ENCODE data around the gene UBE2J2. TPM values are rescaled to one million over a fixed set of nuclear protein-coding genes. Genes with fewer than 3 reads are reported as not detected.

The UBE2J2 gene
- total RNA-seq, 2 donors from 2014 or later = 27.5 to 33.5 TPM

DNA sequence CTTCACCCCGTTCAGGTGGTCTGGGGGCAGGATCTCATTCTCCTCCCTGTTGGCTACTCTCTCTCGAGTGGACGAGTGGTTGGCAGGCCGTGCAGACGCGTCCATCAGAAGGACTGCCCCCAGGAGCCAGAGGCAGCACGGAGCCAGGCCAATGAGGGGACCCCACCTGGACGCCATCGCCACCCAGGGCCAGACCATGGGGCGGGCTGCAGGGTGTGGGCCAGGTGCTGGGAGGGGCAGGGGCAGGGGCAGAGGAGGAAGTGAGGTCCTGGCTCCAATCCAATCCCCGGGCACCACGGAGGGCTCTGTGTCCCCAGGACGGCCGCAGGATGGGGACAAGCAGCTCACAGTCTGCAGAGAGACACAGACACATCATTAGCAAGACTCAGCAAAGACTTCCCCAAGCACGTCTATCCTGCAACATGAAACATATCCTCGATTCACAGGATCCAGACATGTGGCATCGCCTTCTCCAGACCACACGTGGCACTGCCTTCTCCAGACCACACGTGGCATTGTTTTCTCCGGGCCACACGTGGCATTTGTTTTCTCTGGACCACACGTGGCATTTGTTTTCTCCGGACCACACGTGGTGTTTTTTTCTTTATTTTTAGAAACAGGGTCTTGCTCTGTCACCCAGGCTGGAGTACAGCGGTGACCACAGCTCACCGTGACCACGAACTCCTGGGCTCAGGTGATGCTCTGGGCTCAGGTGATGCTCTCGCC lies 44.9 kb downstream of the UBE2J2 start:
- DNase-seq (ENCODE audit: low spot score) = no peak
- Histone ChIP-seq H3K36me3 (peaks cover 29% of the 10 kb centered on the region), H3K4me3 (no peak overlapping the region), H3K27ac (no peak overlapping the region), H3K27me3 (no peaks in the 10 kb centered on the region), H3K9me3 (no peaks in the 10 kb centered on the region), H3K4me1 (peaks cover 0 to 54% of the 10 kb centered on the region in 2 donors)
- TF ChIP-seq, protein P1, sequence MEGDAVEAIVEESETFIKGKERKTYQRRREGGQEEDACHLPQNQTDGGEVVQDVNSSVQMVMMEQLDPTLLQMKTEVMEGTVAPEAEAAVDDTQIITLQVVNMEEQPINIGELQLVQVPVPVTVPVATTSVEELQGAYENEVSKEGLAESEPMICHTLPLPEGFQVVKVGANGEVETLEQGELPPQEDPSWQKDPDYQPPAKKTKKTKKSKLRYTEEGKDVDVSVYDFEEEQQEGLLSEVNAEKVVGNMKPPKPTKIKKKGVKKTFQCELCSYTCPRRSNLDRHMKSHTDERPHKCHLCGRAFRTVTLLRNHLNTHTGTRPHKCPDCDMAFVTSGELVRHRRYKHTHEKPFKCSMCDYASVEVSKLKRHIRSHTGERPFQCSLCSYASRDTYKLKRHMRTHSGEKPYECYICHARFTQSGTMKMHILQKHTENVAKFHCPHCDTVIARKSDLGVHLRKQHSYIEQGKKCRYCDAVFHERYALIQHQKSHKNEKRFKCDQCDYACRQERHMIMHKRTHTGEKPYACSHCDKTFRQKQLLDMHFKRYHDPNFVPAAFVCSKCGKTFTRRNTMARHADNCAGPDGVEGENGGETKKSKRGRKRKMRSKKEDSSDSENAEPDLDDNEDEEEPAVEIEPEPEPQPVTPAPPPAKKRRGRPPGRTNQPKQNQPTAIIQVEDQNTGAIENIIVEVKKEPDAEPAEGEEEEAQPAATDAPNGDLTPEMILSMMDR (IDR thresholded peaks at IDR 0.05) = no peak

DNA sequence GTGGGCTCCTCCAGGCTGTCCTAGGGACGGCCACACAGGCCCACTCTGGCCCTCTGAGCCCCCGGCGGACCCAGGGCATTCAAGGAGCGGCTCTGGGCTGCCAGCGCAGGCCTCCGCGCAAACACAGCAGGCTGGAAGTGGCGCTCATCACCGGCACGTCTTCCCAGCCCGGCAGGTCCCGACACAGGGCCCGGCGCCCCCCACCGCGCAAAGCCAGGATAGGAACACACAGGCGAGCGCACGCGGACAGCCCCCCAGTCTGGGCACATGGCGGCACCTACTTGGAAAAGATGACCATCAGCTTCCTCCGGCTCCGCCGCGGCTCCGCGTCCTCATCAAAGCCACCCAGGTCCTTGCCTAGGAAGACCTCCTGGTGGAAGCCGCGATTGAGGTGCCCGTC lies 45.5 kb downstream of the UBE2J2 start:
- TF ChIP-seq, protein P1 (IDR thresholded peaks at IDR 0.05) = no peak
- Histone ChIP-seq H3K27me3 (no peaks in the 10 kb centered on the region), H3K4me3 (no peak overlapping the region), H3K36me3 (peaks cover 35% of the 10 kb centered on the region), H3K27ac (no peak overlapping the region), H3K9me3 (no peaks in the 10 kb centered on the region), H3K4me1 (peaks cover 0 to 51% of the 10 kb centered on the region in 2 donors)
- DNase-seq (ENCODE audit: low spot score) = no peak

DNA sequence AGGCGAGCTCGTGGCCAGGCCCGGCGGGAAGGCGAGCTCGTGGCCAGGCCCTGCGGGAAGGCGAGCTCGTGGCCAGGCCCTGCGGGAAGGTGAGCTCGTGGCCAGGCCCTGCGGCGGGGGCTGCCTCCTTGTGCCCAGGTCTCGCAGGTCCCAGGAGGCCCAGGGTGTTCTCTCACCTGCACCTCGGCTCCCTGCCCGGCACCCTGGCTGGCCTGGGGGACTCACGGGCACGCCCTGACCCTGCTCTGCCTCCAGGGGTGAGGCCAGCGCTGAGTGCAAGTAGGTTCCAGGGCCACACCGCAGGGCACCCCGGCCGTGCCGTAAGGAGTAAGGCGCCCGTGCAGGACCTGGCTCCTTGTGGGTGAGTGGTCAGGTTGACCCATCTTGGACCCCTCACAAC lies 46.3 kb downstream of the UBE2J2 start:
- TF ChIP-seq, protein P1 (IDR thresholded peaks at IDR 0.05) = no peak
- Histone ChIP-seq H3K36me3 (peaks cover 43% of the 10 kb centered on the region), H3K9me3 (no peaks in the 10 kb centered on the region), H3K27ac (no peak overlapping the region), H3K4me1 (peaks cover 0 to 43% of the 10 kb centered on the region in 2 donors), H3K4me3 (no peak overlapping the region), H3K27me3 (no peaks in the 10 kb centered on the region)
- DNase-seq (ENCODE audit: low spot score) = no peak

DNA sequence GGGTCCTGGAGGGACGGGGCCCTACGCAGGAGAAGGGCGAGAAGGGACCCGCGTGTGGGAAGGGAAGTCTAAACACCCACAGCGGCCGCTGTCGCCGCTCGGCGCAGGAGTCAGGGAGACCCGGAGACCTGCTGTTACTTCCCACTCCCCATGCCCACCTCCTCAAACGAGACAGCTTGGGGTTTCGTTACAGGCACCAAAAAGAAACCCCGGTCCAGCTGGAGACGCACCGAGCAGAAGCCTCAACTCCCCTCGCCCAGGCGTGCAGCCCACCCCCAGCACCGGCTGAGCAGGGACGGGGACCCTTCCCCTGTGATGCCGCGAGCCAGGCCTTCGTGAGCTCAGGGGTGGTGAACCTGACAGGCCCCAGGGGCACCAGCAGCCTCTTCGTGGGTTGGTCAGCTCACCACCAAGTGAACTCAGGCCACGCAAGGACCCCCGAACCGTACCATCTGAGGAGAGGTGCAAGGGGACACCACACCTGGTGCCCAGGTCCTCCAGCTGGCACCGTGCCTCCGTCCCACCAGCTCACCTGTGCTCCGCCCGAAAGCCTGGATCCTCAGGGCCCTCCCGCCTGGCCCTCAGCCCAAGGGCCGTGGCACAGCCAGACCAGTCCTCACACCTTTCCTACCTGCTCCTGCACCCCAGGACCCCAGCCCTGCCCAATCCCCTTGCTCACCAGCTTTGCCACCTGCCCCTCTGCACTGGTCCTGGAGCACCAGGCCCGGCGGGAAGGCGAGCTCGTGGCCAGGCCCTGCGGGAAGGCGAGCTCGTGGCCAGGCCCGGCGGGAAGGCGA lies 46.9 kb downstream of the UBE2J2 start:
- Histone ChIP-seq H3K36me3 (peaks cover 49% of the 10 kb centered on the region), H3K27me3 (no peaks in the 10 kb centered on the region), H3K4me1 (peaks cover 0 to 48% of the 10 kb centered on the region in 2 donors), H3K27ac (no peak overlapping the region), H3K4me3 (no peak overlapping the region), H3K9me3 (no peaks in the 10 kb centered on the region)
- TF ChIP-seq, protein P1 (IDR thresholded peaks at IDR 0.05) = no peak
- no peak for DNase-seq (ENCODE audit: low spot score)

GRCh38 chr1:1225913-1226312 lies 47.7 kb downstream of the UBE2J2 start:
- no peak for DNase-seq (ENCODE audit: low spot score)
- H3K36me3 ChIP-seq = peaks cover 57% of the 10 kb centered on the region
- no peaks in the 10 kb centered on the region for H3K27me3 ChIP-seq
- H3K4me1 ChIP-seq = peaks cover 0 to 46% of the 10 kb centered on the region in 2 donors
- H3K9me3 ChIP-seq = no peaks in the 10 kb centered on the region
- H3K27ac ChIP-seq = no peak overlapping the region
- H3K4me3 ChIP-seq = no peak overlapping the region
- TF ChIP-seq, protein P1 (IDR thresholded peaks at IDR 0.05) = no peak

All from right atrium auricular region (tissue), 2 donors.